ENCODE data around the gene SEMA4D. TPM values are rescaled to one million over a fixed set of nuclear protein-coding genes. Genes with fewer than 3 reads are reported as not detected.

Gene SEMA4D, protein sequence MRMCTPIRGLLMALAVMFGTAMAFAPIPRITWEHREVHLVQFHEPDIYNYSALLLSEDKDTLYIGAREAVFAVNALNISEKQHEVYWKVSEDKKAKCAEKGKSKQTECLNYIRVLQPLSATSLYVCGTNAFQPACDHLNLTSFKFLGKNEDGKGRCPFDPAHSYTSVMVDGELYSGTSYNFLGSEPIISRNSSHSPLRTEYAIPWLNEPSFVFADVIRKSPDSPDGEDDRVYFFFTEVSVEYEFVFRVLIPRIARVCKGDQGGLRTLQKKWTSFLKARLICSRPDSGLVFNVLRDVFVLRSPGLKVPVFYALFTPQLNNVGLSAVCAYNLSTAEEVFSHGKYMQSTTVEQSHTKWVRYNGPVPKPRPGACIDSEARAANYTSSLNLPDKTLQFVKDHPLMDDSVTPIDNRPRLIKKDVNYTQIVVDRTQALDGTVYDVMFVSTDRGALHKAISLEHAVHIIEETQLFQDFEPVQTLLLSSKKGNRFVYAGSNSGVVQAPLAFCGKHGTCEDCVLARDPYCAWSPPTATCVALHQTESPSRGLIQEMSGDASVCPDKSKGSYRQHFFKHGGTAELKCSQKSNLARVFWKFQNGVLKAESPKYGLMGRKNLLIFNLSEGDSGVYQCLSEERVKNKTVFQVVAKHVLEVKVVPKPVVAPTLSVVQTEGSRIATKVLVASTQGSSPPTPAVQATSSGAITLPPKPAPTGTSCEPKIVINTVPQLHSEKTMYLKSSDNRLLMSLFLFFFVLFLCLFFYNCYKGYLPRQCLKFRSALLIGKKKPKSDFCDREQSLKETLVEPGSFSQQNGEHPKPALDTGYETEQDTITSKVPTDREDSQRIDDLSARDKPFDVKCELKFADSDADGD
- 54.7 TPM for polyA plus RNA-seq (2012; ENCODE audit: missing spikeins)

DNA sequence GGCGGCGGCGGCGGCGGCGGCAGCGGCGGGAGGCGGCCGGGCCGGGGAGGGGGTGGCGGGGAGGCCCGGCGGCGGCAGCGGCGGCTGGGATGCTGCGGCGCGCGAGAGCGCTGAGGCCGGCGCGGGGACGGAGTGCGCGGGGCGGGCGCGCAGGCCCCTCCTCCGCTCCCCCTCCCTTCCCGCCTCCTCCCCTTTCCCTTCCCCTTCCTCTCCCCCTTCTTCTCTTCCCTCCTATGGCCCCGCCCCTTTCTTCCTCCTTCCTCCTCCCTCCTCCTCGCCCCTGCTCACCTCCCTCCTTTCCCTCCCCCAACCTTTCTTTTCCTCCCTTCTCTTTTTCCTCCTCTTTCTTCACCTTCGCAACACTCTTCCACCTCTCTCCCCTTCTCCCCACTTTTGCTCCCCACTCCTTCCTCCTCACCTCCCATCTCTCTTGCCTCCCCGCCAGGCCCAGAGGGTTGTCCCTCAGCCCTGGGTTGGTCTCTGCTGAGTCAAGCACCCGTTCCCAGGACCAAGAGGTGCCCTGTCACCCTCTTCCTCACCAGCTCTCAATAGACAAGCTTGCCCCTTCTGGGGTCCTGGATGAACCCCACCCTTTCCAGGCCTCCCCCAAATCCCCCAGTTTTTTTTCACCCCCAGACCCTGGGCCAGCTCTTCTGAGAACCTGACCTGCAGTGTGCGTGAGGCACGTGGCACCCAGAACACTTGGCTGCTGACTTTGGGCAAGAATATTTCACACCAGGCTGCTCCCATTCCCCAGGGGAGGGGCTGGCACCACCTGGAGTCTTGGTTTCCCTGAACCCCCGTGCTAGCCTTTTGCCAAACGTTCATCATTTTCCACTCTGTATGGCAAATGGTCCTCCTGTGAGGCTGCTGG lies at the start of gene SEMA4D:
Gene SEMA4D, minus strand, starts transcription at position 136 of the 874 bp plus-strand sequence. CDS start 92,657 bp downstream, outside the sequence.
- no peak for TF ChIP-seq TAF1 (IDR thresholded peaks at IDR 0.05; ENCODE audit: borderline replicate concordance, low read depth, low read length)
- no peak for TF ChIP-seq POLR2A (IDR thresholded peaks at IDR 0.05; ENCODE audit: low read depth, low read length)
- no peak for TF ChIP-seq POLR2AphosphoS5 (IDR thresholded peaks at IDR 0.05; ENCODE audit: low read depth, low read length)
- DNase-seq (ENCODE audit: insufficient read length), result peak; percentile 66
- peak; percentile 91 for FAIRE-seq

DNA sequence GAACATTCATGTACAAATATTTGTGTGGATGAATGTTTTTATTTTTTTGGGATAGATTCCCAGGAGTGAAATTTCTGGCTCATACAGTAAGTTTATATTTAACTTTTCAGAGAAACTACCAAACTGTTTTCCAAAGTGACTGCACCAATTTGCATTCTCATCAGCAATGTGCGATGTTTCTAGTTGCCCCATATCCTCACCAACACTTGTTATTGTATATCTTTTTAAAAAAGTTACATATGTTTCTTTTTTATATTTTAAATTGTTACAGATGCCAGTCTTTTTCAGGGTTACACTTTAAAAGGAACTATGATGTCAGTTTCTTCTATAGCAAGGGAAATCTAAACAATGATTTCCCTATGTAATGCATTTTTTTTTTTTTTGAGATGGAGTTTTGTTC lies 49.1 kb upstream of the SEMA4D start:
- TF ChIP-seq POLR2A (IDR thresholded peaks at IDR 0.05; ENCODE audit: low read depth, low read length), result no peak
- TF ChIP-seq TAF1 (IDR thresholded peaks at IDR 0.05; ENCODE audit: borderline replicate concordance, low read depth, low read length), result no peak
- no peak for TF ChIP-seq POLR2AphosphoS5 (IDR thresholded peaks at IDR 0.05; ENCODE audit: low read depth, low read length)
- FAIRE-seq (no peak), DNase-seq (ENCODE audit: insufficient read length) (no peak)

DNA sequence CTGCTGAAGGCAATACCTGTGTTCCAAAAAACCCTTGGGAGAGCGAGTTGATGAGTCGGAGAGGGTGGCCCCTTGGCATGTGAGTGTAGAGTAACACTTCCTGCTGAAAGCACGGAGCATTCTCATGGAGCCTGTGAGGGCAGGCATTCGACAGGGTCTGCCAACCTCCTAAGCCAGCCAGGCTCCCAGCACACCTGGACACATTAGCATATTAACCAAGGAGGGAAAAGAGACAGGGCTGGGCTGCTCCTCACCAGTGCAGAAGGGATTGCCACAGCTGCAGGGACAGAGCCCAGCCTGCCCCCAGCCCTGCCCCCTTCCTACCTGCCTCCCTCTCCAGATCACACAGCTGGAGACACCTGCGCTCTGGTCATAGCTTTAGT lies 46.4 kb upstream of the SEMA4D start:
- no peak for DNase-seq (ENCODE audit: insufficient read length)
- TF ChIP-seq POLR2AphosphoS5 (IDR thresholded peaks at IDR 0.05; ENCODE audit: low read depth, low read length) (no peak), TAF1 (IDR thresholded peaks at IDR 0.05; ENCODE audit: borderline replicate concordance, low read depth, low read length) (no peak), POLR2A (IDR thresholded peaks at IDR 0.05; ENCODE audit: low read depth, low read length) (no peak)

DNA sequence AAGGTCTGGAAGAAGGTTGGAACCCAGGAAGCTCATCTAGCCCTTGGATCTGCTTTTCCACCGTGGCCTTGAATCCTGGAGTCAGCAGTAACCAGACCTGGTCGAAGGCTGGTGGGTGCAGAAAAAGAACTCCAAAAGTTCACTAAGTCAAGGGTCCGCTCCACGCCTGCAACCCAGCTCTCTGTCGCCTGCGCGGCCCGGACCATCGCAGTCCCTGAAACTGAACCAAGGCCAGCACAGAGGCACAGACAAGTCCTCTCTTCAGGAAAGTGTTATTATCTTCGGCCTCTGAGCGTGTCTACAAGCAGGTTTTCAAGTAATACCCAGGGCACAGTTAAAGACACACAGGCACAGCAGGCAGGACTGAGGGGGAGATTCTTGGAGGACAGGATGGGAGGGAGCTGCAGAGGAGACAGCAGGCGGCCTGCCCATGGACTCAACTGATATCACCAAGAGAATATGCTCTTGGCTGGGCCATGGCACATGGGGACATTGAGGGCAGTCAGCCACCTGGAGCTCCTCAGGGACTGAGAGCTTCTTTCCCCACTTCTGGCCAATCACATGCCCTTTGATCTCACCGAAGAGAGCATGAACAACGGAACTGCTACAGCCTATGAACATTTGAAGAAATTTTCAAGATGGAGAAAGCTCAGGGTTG lies 45.8 kb upstream of the SEMA4D start:
- no peak for TF ChIP-seq POLR2AphosphoS5 (IDR thresholded peaks at IDR 0.05; ENCODE audit: low read depth, low read length)
- no peak for TF ChIP-seq POLR2A (IDR thresholded peaks at IDR 0.05; ENCODE audit: low read depth, low read length)
- no peak for TF ChIP-seq TAF1 (IDR thresholded peaks at IDR 0.05; ENCODE audit: borderline replicate concordance, low read depth, low read length)
- DNase-seq (ENCODE audit: insufficient read length) (no peak), FAIRE-seq (no peak)

More for the DNA sequence above, 46.4 kb upstream of the SEMA4D start:
- no peak for FAIRE-seq

DNA sequence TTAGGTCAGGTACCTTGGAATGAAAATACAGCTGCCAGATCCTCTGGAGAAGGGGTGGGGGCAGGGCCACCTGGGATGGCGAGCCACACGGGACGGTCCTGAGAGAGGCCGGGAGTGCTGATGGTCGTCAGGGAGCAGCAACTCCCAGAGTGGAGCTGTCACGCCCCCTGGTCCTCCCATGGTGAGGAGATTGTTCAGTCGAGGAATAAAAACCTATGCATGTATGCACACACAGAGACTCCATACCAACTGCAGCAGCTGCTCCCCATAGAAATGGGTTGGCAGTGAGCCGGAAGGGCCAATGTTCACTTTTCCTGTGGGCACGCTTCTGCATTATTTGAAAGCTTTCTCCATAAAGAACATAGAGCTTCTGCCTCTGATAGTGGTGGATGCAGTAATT lies 45.2 kb upstream of the SEMA4D start:
- TF ChIP-seq POLR2AphosphoS5 (IDR thresholded peaks at IDR 0.05; ENCODE audit: low read depth, low read length), result no peak
- TF ChIP-seq TAF1 (IDR thresholded peaks at IDR 0.05; ENCODE audit: borderline replicate concordance, low read depth, low read length), result no peak
- TF ChIP-seq POLR2A (IDR thresholded peaks at IDR 0.05; ENCODE audit: low read depth, low read length), result no peak
- no peak for DNase-seq (ENCODE audit: insufficient read length)
- FAIRE-seq, result no peak

DNA sequence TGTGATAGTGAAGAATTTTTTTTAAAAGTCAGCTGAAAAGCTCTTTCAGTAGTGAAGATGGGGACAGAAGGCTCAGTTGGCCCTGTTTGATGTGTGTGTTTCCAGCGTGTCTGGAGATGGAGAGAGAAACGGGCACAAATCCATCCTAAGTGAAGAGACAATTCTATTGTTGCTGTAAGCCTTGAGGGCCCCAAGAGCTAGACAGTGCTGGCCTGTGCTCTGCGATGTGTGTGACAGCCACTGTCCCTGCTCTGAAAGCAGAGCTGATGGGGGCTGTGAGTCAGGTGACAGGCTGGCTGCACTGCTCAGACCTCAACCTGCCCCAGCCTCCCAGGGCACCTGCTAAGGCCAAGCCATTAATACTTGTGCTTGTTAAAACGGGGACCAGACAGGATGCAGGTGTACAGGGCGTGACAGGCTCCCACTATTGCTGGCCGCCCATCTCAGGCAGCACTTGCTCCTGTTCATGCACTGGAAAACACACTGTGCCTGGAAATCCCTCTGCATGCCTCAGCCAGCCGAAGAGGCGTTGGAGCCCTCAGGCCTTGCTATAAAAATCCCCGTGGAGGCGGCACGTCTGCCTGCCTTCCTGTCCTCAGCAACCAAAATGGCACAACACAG lies 44.6 kb upstream of the SEMA4D start:
- DNase-seq (ENCODE audit: insufficient read length) (no peak), FAIRE-seq (peak; percentile 90)
- no peak for TF ChIP-seq POLR2A (IDR thresholded peaks at IDR 0.05; ENCODE audit: low read depth, low read length)
- TF ChIP-seq POLR2AphosphoS5 (IDR thresholded peaks at IDR 0.05; ENCODE audit: low read depth, low read length), result no peak
- TF ChIP-seq TAF1 (IDR thresholded peaks at IDR 0.05; ENCODE audit: borderline replicate concordance, low read depth, low read length), result no peak

DNA sequence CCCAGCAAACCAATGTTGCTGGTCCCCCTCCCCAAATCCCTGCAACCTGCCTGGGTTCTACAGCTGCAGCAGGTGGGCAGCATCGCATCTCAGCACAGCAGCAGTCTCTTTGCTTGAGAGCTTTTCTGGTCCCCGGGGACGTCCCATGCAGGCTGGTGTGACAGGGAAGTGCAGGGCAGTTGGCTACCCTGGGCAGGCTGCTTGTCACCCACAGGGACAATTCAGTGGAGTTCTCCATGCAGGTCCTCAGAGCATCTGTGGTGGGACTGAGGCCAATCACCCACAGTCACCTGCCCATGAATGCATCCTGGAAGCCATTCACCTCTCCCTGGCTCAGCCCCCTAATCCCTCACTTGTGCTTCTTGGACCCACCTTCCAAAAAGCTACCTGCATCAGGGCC lies 43.9 kb upstream of the SEMA4D start:
- TF ChIP-seq TAF1 (IDR thresholded peaks at IDR 0.05; ENCODE audit: borderline replicate concordance, low read depth, low read length) (no peak), POLR2A (IDR thresholded peaks at IDR 0.05; ENCODE audit: low read depth, low read length) (no peak), POLR2AphosphoS5 (IDR thresholded peaks at IDR 0.05; ENCODE audit: low read depth, low read length) (no peak)
- FAIRE-seq (peak; percentile 77), DNase-seq (ENCODE audit: insufficient read length) (no peak)

DNA sequence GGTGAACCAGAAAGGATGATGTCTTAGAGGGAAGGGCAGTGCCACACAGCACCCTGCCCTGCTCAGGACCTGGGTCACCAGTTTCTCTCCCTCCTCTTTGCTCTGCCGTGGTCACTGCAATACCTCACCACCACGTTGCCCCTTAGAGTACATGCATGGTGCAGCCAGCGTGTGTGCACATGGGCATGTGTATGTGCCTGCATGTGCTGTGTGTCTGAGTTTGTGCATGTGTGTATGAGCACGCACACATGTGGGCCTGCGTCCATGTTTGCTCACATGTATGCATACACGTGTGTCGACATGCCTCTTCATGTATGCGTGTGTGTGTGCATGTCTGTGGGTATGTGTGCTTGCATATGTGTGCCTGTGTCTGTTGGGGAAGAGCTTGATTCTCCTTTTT lies 41.5 kb upstream of the SEMA4D start:
- TF ChIP-seq TAF1 (IDR thresholded peaks at IDR 0.05; ENCODE audit: borderline replicate concordance, low read depth, low read length) (no peak), POLR2AphosphoS5 (IDR thresholded peaks at IDR 0.05; ENCODE audit: low read depth, low read length) (no peak), POLR2A (IDR thresholded peaks at IDR 0.05; ENCODE audit: low read depth, low read length) (no peak)
- DNase-seq (ENCODE audit: insufficient read length) (no peak), FAIRE-seq (no peak)

DNA sequence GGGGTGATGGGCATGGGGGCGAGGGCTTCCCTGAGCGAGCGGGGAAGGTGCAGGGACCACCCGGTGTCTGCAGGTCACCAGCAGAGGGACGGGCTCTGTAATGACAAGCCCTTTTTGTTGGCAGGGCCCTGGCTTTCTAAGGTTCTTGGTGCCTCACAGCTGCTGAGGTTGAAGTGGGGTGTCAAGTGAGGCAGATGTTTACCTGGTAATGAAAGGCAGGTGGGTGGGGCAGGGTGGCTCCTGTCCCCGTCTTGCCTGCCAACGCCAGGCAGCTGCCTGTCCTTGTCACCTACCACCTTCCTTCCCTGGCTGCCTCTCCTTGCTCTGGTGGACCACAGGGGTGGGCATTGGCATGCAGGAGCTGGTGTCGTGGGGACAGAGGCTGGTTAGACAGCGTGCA lies 41.0 kb upstream of the SEMA4D start:
- DNase-seq (ENCODE audit: insufficient read length) (no peak), FAIRE-seq (no peak)
- TF ChIP-seq POLR2AphosphoS5 (IDR thresholded peaks at IDR 0.05; ENCODE audit: low read depth, low read length) (no peak), TAF1 (IDR thresholded peaks at IDR 0.05; ENCODE audit: borderline replicate concordance, low read depth, low read length) (no peak), POLR2A (IDR thresholded peaks at IDR 0.05; ENCODE audit: low read depth, low read length) (no peak)

DNA sequence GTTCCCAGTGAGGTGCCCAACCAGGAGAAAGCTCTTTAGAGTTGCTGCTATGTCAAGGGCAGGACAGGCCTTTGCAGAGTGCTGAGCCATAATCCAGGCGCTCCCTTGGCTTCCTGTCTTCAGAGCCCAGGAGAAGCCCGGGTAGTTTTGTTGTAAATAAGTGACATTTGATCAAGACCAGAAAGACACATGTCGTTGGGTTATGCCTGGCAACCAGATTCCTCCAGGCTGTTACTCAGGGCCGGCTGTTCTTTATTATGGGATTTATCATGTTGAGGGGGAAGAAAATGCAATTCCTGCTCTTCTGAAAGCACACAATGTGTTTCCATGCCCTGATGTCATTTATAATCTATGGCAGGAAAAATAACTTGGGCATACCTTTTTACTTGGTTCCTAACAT lies 39.3 kb upstream of the SEMA4D start:
- TF ChIP-seq POLR2A (IDR thresholded peaks at IDR 0.05; ENCODE audit: low read depth, low read length), result no peak
- no peak for TF ChIP-seq TAF1 (IDR thresholded peaks at IDR 0.05; ENCODE audit: borderline replicate concordance, low read depth, low read length)
- no peak for TF ChIP-seq POLR2AphosphoS5 (IDR thresholded peaks at IDR 0.05; ENCODE audit: low read depth, low read length)
- DNase-seq (ENCODE audit: insufficient read length) (no peak), FAIRE-seq (no peak)

Data from GM12892 (cell line).